ENCODE data around the gene QARS1.

- TF ChIP-seq CTCF (conservative IDR thresholded peaks at IDR 0.05; ENCODE audit: low read length) (no peak), EZH2phosphoT487 (IDR thresholded peaks at IDR 0.05; ENCODE audit: borderline replicate concordance) (no peak)
Observed at GRCh38 chr3:49098910-49099630, 5.5 kb downstream of the QARS1 start.

All from Loucy (cell line).